ENCODE measurements around the gene C22orf39. TPM values are rescaled to one million over a fixed set of nuclear protein-coding genes. Genes with fewer than 3 reads are reported as not detected.

C22orf39 gene
- polyA plus RNA-seq, 1 of the 3 experiments (the other 2 are of a cell fraction): 17.7 TPM

DNA sequence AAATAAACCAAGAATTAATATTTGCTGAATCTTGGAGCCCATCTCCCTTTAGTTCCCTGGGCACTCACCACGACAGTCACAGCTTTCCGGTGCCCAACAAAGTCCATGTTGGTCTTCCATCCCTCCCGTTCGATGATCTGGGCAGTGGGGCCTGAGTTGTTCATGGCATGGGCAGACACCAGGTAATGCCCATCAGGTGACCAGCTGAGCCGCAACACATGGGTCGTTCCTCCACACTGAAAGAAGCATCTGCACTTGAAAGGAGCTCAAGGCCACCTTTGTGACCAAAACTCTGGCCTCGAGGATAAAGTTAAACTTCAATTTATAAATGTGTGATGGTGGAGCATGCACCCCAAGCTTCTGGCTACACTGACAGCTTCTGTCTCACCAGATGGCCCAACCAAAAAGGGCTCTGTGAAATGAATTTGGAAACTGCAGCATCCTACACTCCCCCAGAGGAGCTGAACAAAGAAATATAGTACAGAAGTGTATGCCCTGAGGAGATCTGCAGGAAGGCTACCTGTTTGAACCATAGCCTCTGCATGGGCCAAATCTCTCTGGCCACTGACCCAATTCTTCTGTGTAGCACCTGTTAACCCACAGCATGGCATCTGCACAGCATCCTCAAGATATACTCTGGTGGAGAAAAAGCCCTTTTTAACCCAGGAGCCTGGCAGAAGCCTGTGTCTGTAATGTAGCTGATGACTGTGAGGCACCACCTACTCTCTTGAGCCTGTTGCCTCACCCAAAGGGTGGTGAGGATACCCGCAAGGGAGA is 53.0 kb downstream of the C22orf39 start:
- TF ChIP-seq GATA2 (CRISPR knock-in tag; IDR thresholded peaks at IDR 0.05): no peak
- TF ChIP-seq, protein P1, sequence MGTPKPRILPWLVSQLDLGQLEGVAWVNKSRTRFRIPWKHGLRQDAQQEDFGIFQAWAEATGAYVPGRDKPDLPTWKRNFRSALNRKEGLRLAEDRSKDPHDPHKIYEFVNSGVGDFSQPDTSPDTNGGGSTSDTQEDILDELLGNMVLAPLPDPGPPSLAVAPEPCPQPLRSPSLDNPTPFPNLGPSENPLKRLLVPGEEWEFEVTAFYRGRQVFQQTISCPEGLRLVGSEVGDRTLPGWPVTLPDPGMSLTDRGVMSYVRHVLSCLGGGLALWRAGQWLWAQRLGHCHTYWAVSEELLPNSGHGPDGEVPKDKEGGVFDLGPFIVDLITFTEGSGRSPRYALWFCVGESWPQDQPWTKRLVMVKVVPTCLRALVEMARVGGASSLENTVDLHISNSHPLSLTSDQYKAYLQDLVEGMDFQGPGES (IDR thresholded peaks at IDR 0.05; ENCODE audit: low read depth, low read length): no peak
- TF ChIP-seq TCF12 (IDR thresholded peaks at IDR 0.05): no peak
- TF ChIP-seq, protein P2, sequence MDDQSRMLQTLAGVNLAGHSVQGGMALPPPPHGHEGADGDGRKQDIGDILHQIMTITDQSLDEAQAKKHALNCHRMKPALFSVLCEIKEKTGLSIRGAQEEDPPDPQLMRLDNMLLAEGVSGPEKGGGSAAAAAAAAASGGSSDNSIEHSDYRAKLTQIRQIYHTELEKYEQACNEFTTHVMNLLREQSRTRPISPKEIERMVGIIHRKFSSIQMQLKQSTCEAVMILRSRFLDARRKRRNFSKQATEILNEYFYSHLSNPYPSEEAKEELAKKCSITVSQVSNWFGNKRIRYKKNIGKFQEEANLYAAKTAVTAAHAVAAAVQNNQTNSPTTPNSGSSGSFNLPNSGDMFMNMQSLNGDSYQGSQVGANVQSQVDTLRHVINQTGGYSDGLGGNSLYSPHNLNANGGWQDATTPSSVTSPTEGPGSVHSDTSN (IDR thresholded peaks at IDR 0.05): no peak
- TF ChIP-seq MXI1 (IDR thresholded peaks at IDR 0.05; ENCODE audit: low read depth, low read length): no peak
- no peak for TF ChIP-seq EZH2phosphoT487 (IDR thresholded peaks at IDR 0.05; ENCODE audit: borderline replicate concordance, low read depth)
- no peak for TF ChIP-seq CHD2 (IDR thresholded peaks at IDR 0.05; ENCODE audit: low read length, partially characterized antibody)
- Histone ChIP-seq H3K27ac (ENCODE audit: low read depth in 2 of 2, low read length in 1 of 2) (no peak overlapping the region), H3K79me2 (ENCODE audit: insufficient read depth) (no peaks in the 10 kb centered on the region), H3K4me1 (ENCODE audit: control insufficient read depth in 1 of 2, insufficient read depth in 2 of 2, low read depth in 1 of 2, low read length in 1 of 2) (no peaks in the 10 kb centered on the region), H2AFZ (ENCODE audit: low read depth) (no peak overlapping the region), H4K20me1 (ENCODE audit: insufficient read depth) (no peaks in the 10 kb centered on the region), H3K9ac (no peak overlapping the region), H3K4me2 (no peak overlapping the region), H3K27me3 (ENCODE audit: insufficient read depth) (no peaks in the 10 kb centered on the region), H3K9me3 (no peaks in the 10 kb centered on the region), H3K4me3 (ENCODE audit: low read depth in 2 of 2, low read length in 1 of 2) (no peak overlapping the region), H3K36me3 (replicated peaks in 1 of 2; ENCODE audit: control insufficient read depth in 1 of 2, insufficient read depth in 2 of 2, low read length in 1 of 2) (peaks cover 43 to 76% of the 10 kb centered on the region in 2 experiments), H3K9me2 (no peaks in the 10 kb centered on the region), H3F3A (replicated peaks; ENCODE audit: insufficient read depth) (no peaks in the 10 kb centered on the region)
- ChIA-PET POLR2A (no interaction called here), CTCF (interaction anchor here (1.1 to 2.8 kb wide), 4 partner anchors 12 to 235 kb away, joined by 3 to 9 read pairs (median 6); no protein-coding TSS in a partner anchor)
- 82% methylated on average over 7 of the region's 8 CpGs for WGBS (ENCODE audit: low lambda C conversion rate)
- no peak for DNase-seq

DNA sequence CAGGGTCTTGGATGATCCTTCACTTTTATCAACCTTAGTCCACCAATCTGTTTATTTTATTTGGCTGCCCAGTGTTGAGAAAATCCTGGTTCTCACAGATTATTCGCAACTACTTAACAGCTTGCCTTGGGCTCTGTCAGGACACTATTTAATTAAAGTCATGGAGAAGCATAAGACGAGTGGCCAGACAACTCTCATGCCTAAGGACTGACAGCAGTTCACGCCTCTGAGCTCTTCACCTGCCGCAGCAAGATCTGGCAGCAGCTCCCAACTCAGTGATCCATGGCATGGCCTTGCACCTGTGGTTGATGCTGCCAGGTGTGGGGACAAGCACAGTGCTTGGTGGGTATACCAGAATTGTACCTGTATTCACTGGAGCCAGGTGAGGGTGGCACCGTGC is 53.8 kb downstream of the C22orf39 start:
- Histone ChIP-seq H4K20me1 (ENCODE audit: insufficient read depth) (no peaks in the 10 kb centered on the region), H3K9me3 (no peaks in the 10 kb centered on the region), H3K9me2 (no peaks in the 10 kb centered on the region), H3K4me3 (ENCODE audit: low read depth in 2 of 2, low read length in 1 of 2) (no peak overlapping the region), H3F3A (replicated peaks; ENCODE audit: insufficient read depth) (no peaks in the 10 kb centered on the region), H3K4me2 (no peak overlapping the region), H3K9ac (no peak overlapping the region), H3K4me1 (ENCODE audit: control insufficient read depth in 1 of 2, insufficient read depth in 2 of 2, low read depth in 1 of 2, low read length in 1 of 2) (no peaks in the 10 kb centered on the region), H3K27ac (ENCODE audit: low read depth in 2 of 2, low read length in 1 of 2) (no peak overlapping the region), H3K79me2 (ENCODE audit: insufficient read depth) (no peaks in the 10 kb centered on the region), H2AFZ (ENCODE audit: low read depth) (no peak overlapping the region), H3K27me3 (ENCODE audit: insufficient read depth) (no peaks in the 10 kb centered on the region), H3K36me3 (replicated peaks in 1 of 2; ENCODE audit: control insufficient read depth in 1 of 2, insufficient read depth in 2 of 2, low read length in 1 of 2) (peaks cover 44 to 77% of the 10 kb centered on the region in 2 experiments)
- CTCF ChIA-PET: interaction anchor here (1.1 to 2.8 kb wide), 3 partner anchors 39 to 236 kb away, joined by 3 to 9 read pairs (median 6); no protein-coding TSS in a partner anchor
- POLR2A ChIA-PET: no interaction called here
- WGBS (ENCODE audit: low lambda C conversion rate): 75% methylated on average over 4 of the region's 5 CpGs
- no peak for DNase-seq
- TF ChIP-seq RAD21 (IDR thresholded peaks at IDR 0.05; ENCODE audit: low read length): no peak
- TF ChIP-seq EP300 (IDR thresholded peaks at IDR 0.05; ENCODE audit: borderline replicate concordance in 1 of 2, low read depth in 1 of 2, low read length in 1 of 2): no peak
- no peak for TF ChIP-seq TAF1 (IDR thresholded peaks at IDR 0.05; ENCODE audit: borderline replicate concordance, low read depth, low read length)
- TF ChIP-seq FOXM1 (IDR thresholded peaks at IDR 0.05; ENCODE audit: low read depth): no peak
- no peak for TF ChIP-seq JUND (IDR thresholded peaks at IDR 0.05)
- TF ChIP-seq SMC3 (IDR thresholded peaks at IDR 0.05; ENCODE audit: low read depth, low read length): no peak
- no peak for TF ChIP-seq RCOR1 (IDR thresholded peaks at IDR 0.05; ENCODE audit: low read length)
- no peak for TF ChIP-seq TEAD4 (IDR thresholded peaks at IDR 0.05; ENCODE audit: borderline replicate concordance, insufficient read depth)
- no peak for TF ChIP-seq NRF1 (IDR thresholded peaks at IDR 0.05; ENCODE audit: low read depth, low read length)
- TF ChIP-seq, protein P3, sequence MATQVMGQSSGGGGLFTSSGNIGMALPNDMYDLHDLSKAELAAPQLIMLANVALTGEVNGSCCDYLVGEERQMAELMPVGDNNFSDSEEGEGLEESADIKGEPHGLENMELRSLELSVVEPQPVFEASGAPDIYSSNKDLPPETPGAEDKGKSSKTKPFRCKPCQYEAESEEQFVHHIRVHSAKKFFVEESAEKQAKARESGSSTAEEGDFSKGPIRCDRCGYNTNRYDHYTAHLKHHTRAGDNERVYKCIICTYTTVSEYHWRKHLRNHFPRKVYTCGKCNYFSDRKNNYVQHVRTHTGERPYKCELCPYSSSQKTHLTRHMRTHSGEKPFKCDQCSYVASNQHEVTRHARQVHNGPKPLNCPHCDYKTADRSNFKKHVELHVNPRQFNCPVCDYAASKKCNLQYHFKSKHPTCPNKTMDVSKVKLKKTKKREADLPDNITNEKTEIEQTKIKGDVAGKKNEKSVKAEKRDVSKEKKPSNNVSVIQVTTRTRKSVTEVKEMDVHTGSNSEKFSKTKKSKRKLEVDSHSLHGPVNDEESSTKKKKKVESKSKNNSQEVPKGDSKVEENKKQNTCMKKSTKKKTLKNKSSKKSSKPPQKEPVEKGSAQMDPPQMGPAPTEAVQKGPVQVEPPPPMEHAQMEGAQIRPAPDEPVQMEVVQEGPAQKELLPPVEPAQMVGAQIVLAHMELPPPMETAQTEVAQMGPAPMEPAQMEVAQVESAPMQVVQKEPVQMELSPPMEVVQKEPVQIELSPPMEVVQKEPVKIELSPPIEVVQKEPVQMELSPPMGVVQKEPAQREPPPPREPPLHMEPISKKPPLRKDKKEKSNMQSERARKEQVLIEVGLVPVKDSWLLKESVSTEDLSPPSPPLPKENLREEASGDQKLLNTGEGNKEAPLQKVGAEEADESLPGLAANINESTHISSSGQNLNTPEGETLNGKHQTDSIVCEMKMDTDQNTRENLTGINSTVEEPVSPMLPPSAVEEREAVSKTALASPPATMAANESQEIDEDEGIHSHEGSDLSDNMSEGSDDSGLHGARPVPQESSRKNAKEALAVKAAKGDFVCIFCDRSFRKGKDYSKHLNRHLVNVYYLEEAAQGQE (IDR thresholded peaks at IDR 0.05; ENCODE audit: low read depth, low read length): no peak
- no peak for TF ChIP-seq POLR2AphosphoS5 (IDR thresholded peaks at IDR 0.05; ENCODE audit: low read depth, low read length)
- TF ChIP-seq, protein P2 (IDR thresholded peaks at IDR 0.05): no peak
- no peak for TF ChIP-seq ELF1 (IDR thresholded peaks at IDR 0.05)
- no peak for TF ChIP-seq NFIC (IDR thresholded peaks at IDR 0.05; ENCODE audit: borderline replicate concordance)
- TF ChIP-seq CHD2 (IDR thresholded peaks at IDR 0.05; ENCODE audit: low read length, partially characterized antibody): no peak
- TF ChIP-seq YY1 (IDR thresholded peaks at IDR 0.05; ENCODE audit: low read depth): no peak
- TF ChIP-seq RFX5 (IDR thresholded peaks at IDR 0.05; ENCODE audit: low read length): no peak

Data from SK-N-SH (cell line).